ENCODE measurements around the gene OIT3.

OIT3 gene

GRCh38 chr10:72954596-72955554, 61.3 kb downstream of the OIT3 start, which contains the start of gene PLA2G12B:
Gene PLA2G12B (minus strand): TSS chr10:72954806. CDS start chr10:72954685, 121 bp downstream.
- CTCF ChIA-PET: no interaction called here
- peak; percentile 35; the same call in 1 of the 2 replicates for TF ChIP-seq EGR2 (tag by site-specific recombination; IDR thresholded peaks at IDR 0.05; ENCODE audit: low read depth)
- TF ChIP-seq ZNF548 (tag by site-specific recombination; IDR thresholded peaks at IDR 0.05): no peak
- peak; percentile 90 for TF ChIP-seq PRDM10 (tag by site-specific recombination; IDR thresholded peaks at IDR 0.05)
- peak; percentile 60 for TF ChIP-seq ZBTB17 (tag by site-specific recombination; IDR thresholded peaks at IDR 0.05)
- peak; percentile 45; the same call in 1 of the 2 replicates for TF ChIP-seq ZFHX2 (tag by site-specific recombination; conservative IDR thresholded peaks at IDR 0.05)

GRCh38 chr10:72956001-72956400, 62.5 kb downstream of the OIT3 start:
- POLR2A ChIA-PET: no interaction called here
- Histone ChIP-seq H3K36me3 (ENCODE audit: control insufficient read depth in 2 of 2, insufficient read depth in 1 of 2, low read length in 2 of 2) (no peaks in the 10 kb centered on the region), H3K9me3 (ENCODE audit: control insufficient read depth, insufficient read depth, low read depth, low read length) (no peaks in the 10 kb centered on the region), H3K4me3 (ENCODE audit: low read depth, low read length) (no peak overlapping the region), H3K27ac (ENCODE audit: extremely low read depth, low read depth, low read length) (no peak overlapping the region), H3K4me1 (ENCODE audit: control insufficient read depth, insufficient read depth, low read length) (peaks cover 2% of the 10 kb centered on the region; the same call in 1 of the 2 replicates)
- CTCF ChIA-PET: interaction anchor here (0.6 kb wide), 1 partner anchor 23 kb away, joined by 3 read pairs; no protein-coding TSS in a partner anchor
- no peak for TF ChIP-seq SP2 (tag by site-specific recombination; IDR thresholded peaks at IDR 0.05)
- TF ChIP-seq HOXC10 (CRISPR knock-in tag; IDR thresholded peaks at IDR 0.05): no peak
- TF ChIP-seq ZEB2 (tag by site-specific recombination; IDR thresholded peaks at IDR 0.05): no peak
- TF ChIP-seq ZNF239 (tag by site-specific recombination; IDR thresholded peaks at IDR 0.05): no peak
- no peak for TF ChIP-seq ZNF555 (tag by site-specific recombination; conservative IDR thresholded peaks at IDR 0.05)
- no peak for TF ChIP-seq ZBTB49 (tag by site-specific recombination; IDR thresholded peaks at IDR 0.05; ENCODE audit: low read depth)
- TF ChIP-seq KLF7 (tag by site-specific recombination; IDR thresholded peaks at IDR 0.05; ENCODE audit: borderline replicate concordance): no peak
- no peak for TF ChIP-seq PRDM10 (tag by site-specific recombination; IDR thresholded peaks at IDR 0.05)
- TF ChIP-seq ZNF560 (tag by site-specific recombination; IDR thresholded peaks at IDR 0.05; ENCODE audit: borderline replicate concordance): no peak
- no peak for TF ChIP-seq ZNF791 (tag by site-specific recombination; IDR thresholded peaks at IDR 0.05)
- TF ChIP-seq GLI4 (tag by site-specific recombination; IDR thresholded peaks at IDR 0.05): no peak
- no peak for TF ChIP-seq ZNF704 (tag by site-specific recombination; IDR thresholded peaks at IDR 0.05)
- no peak for TF ChIP-seq BCL6B (tag by site-specific recombination; IDR thresholded peaks at IDR 0.05)
- no peak for TF ChIP-seq ZNF184 (tag by site-specific recombination; IDR thresholded peaks at IDR 0.05)
- TF ChIP-seq KLF9 (tag by site-specific recombination; IDR thresholded peaks at IDR 0.05; ENCODE audit: low read depth): no peak

More at GRCh38 chr10:72954596-72955554, 61.3 kb downstream of the OIT3 start, which contains the start of gene PLA2G12B:
- H3K27ac ChIP-seq (ENCODE audit: extremely low read depth, low read depth, low read length): no peak within 1 kb of the TSS
- POLR2A ChIA-PET: interaction anchor here (0.6 kb wide), 1 partner anchor 34 kb away, joined by 3 read pairs; no protein-coding TSS in a partner anchor
- peaks cover 2% of the 10 kb centered on the region; the same call in 1 of the 2 replicates for H3K4me1 ChIP-seq (ENCODE audit: control insufficient read depth, insufficient read depth, low read length)
- no peaks in the 10 kb centered on the region for H3K9me3 ChIP-seq (ENCODE audit: control insufficient read depth, insufficient read depth, low read depth, low read length)
- no peak within 1 kb of the TSS for H3K4me3 ChIP-seq (ENCODE audit: low read depth, low read length)
- no peaks in the 10 kb centered on the region for H3K36me3 ChIP-seq (ENCODE audit: control insufficient read depth in 2 of 2, insufficient read depth in 1 of 2, low read length in 2 of 2)
